Stimulated activated CD8-positive, alpha-beta memory T cell treated with anti-CD3 and anti-CD28 coated beads, Interleukin-4, amount 100 ng/mL, for 24 hours (primary cell): Measurements from ENCODE around the gene NEDD9.

Experiments used
- DNase-seq: peaks from one replicate; pipeline ENCODE4 v3.0.0-alpha.2; 2020; ENCODE audit warnings: low read depth

Gene NEDD9

DNA sequence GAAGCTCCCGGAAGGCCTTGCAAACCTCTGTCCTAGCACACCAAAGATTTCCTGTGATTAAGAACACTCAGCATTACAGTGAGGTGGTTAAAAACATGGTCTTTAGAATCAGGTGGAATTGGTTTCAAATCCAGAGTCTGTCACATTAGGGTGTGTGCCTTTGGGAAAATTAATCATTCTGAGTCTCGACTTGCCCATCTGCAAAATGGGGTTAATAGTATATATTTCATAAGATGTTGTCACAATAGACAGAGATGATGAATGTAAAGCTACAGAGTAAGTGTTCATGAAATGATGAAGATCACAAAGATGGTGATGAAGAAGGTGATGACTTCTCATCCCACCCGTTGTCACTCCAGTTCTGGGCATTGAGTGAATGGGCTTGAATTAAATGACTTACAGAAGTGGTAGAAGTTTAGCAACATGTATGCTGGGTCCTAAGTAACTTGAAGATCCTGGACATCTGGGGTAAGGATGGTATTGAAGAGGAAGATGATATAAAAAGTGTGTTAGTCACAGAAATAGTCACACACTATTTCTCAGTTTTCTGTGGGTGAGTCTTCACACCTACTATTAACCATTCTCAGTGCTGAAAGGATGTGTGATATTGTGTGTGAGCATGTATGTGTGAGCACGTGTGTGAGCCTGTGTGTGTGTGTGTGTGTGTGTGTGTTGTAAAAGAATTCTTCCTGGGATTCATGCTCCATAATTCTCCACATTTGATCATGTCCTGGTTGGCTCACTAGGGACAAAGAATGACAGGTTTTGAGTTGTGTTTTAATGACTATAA, 28.0 kb upstream of the NEDD9 start:
- no peak for DNase-seq

DNA sequence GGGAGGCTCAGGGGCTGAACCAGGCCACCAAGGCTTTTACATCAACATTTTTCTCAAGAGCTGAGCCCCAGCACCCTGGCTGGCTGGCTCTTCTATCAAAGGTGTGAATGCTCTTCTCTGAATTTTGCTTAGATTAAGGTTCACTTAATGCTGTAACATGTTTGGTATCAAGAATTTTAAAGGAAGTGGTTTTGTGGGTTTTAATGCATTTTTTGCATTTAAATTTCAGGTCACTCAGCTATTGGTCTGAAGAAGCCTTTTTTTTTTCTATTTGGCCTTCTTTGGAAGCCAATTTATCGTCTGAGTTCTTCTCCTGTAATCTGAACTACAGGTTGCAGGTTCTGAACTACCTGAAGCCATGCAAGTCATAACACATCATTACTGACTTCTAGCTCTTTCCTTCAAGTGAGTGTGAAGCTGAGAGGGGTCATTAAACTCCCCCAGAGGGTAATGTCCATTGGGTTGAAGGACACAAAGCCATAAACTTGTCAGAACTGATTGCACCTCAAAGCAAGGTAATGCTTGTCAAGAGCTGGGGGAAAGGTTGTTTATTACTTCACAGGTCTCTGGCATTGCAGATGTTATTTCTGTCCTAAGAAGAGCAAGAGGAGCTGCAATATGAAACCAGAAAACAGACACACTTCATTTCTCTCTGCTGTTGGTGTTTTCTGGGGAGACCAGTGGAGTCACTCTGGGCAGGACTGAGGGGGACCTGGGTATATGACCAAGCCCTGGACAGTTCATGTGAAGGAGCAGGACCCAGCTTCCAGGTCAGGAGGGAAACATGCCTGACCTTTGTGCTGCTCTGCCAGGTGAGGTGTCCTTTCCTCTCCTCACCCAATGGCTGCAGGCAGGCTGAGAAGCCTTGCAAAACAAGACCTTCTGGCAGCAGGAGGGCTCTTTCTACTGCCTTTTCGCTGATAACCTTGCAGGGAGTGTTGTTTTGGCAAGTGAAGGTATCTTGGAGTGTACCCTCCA, 26.1 kb upstream of the NEDD9 start:
- no peak for DNase-seq

DNA sequence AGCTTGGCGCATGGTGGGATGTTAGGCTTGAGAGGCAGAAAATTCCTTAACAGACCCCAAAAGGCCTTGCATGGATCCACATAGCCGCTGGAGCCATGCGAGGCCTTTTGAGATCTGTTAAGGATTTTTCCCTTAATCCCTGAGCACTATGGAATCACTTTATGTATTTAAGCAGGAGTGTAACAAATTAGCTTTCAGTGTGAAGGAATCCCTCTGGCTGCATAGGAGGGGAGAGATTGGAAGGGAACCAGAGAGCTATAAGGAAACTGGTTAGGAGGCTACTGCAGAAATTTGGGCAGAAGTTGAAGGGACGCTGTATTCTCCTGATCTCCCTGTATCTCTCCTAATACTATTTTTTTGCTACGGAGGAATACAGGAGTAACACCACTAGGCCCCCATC, 23.1 kb upstream of the NEDD9 start:
- DNase-seq, result no peak

DNA sequence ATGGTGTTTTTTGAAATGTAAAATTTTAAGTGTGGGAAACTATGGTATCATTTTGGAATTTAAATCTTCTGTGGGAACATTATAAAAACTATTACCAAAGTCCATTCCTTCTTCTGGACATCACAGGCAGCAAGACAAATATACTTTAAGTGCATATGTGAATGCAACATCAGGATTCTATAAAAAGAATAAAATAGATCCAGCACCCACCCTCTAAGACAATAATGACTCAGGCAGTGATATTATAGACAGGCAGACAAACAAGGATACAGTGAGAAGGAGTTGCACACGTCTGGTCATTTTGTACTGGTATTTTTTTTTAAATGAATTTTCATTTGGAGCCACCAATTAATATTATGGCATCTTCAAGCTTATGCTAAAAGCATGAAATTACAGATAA, 21.1 kb upstream of the NEDD9 start:
- no peak for DNase-seq

DNA sequence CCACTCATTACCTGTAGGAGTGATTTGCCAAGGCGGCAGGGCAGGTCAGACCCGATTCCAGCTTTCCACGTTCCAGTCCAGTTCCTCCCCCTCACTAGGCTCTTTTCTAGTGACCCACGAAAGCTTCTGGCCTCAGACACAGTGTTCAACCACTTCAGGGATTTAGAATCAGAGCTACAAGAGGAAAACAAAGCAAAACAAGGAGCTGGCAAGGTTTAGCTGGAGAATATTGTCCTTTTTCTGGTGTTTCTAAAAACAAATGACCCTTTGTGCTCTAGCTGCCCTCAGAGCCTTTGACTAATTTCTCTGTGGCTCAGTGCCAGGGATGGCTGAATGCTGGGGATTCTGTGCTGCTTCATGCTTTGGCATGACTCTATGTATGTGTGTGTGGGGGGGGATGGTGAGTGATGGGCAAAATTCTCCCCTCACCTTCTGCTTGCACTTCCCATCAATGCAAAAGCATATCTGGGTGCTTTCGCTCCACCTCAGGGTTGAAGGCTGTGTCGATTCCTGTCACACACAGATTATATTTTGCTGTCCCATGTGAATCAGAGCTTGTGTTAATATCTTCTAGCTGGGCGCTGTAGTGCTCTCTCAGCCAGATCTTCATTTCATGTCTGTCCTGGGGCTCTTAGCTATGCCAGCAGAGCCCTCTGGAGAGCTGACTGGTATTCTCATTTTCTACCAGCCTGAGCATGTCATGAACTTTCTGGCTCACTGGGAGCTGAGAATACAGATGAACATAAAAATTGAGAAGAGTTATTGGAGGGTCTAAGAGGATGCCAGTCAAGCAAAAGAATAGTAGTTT, 19.3 kb upstream of the NEDD9 start:
- DNase-seq, result no peak

DNA sequence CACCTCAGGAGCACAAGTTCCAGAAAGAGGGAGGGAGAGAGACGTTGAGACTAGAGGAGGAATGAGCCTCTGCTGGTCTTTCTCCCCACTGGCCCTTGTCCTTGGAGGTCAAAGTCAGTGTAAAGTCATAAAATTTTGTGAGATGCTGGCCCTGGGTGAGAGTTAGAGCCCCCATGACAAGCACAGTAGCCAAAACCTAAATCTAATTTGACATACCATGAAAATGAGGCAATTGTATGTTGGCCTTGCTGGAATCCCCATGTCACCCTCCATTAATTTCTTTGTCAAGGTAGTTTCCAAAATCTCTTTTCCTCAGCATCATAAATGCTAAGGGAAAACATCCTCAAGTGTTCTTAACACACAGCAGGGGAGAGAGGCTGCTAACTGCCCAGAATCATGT, 17.6 kb upstream of the NEDD9 start:
- no peak for DNase-seq

DNA sequence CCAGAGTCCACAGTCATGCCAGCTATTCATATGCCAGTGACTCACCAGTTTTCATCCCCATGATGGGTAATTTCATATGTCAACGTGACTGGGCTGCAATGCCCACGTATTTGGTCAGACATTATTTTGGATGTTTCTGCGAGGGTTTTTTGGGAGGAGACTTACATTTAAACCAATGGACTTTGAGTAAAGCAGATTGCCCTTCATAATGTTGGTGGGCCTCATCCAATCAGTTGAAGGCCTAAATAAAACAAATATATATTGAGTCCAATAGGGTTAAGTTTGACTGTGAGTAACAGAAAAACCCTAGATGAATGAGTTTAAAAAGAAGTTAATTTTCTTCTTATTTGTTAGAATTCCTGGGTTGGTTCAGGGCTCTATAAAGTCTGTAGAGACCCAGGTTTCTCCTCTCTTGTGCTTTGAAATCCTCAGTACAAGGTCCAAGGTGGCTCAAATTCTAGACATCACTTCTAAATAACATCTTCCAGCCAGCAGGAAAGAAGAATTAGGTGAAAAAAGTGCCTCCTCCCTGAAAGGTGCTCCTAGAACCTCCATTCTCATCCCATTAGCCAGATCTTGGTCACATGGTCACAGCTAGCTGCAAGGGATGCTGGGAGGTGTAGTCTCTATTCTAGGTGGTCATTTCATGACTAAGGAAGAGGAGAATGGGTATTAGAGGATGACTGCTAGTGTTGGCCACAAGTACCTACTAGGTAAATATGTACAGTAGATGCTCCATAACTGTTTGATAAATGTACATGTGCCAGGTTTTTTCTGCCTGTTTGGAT, 16.7 kb upstream of the NEDD9 start:
- DNase-seq, result no peak

DNA sequence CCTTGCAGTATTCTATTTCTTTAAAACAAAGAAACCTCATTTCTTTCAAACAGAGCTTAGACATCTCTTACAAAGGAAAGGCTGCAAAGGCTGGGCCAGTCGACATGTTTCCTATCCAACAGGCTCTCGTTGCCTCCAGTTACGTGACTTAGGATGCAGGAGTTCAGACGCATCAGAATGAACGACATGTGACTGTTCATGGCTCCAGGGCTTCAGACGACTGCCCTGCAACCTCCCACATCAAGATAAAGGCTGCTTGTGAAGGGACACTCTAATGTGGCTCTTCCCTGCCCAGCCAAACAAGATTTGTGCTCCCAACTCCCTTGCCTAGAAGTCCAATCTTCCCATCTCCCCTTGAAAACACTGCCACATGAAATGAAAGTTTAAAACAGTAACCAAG, 14.3 kb upstream of the NEDD9 start:
- no peak for DNase-seq

DNA sequence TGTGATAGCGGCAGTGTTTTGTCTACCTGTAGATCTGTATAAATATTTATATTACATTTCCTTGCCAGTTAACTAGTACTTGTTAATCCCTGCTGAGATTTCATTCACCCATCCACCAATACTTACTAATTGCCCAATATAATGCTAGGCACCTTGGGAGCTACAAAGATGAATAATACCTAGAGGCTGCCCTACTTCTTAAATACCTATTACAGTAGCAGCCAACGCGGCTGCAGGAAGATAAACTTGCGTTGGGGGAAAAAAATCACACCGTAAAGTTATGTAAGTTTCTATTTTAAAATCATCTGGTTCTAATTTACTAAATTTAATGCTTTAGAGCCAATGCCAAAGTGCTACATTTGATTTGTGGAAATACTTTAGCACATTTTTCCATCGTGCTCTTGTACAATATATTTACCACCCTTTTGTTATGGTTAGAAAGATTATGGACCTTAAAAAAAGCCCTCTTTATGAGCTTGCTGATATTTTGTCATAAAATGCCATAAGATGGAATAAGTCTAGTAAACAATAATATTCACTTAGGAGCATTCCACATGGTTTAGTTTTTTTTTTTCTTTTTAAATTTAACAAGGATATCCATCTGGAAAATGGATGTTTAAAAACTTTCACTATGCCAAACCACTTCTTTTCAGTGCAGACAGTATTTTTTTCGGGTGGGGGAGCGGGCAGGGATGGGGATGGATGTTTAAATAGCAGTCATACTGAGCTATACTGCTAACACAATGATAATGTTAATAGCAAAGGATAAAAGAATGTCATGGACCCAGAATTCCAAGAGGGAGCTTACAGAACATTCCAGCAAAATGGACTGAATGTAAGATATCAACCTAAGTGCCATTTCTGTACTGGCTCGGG, 13.2 kb upstream of the NEDD9 start:
- no peak for DNase-seq

DNA sequence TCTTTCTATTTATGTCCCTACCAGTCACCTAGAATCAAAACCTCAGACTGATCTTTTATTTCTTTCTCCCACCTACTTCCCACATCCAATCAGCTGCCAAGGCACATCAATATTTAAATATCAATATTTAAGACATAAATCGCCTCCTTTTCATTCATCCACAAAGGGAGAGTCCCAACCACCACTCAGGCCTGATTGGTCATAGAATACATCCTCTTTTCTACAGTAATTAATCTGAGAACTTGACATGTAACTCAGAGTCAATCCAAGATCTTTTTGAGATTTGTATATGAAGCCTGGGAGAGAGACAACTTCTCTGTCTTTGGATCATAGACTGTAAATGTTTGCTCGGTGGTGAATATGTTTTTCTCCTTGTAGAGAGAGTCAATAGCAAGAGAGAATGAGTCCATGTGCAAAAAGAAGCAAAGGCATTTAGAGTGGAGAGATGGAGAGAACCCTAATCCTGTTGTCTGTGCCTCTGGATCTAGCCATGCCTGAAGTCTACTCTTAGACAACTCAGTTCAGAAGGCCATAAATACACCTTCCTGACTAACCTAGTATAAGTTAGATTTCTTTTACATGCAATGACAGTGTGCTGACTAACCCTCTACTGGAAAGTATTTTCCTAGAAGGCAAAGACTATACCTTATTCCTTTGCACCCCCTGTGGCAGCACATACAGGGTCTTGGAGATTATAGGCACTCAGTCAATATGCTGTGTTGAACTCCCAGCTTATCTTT, 12.1 kb upstream of the NEDD9 start:
- DNase-seq, result no peak

DNA sequence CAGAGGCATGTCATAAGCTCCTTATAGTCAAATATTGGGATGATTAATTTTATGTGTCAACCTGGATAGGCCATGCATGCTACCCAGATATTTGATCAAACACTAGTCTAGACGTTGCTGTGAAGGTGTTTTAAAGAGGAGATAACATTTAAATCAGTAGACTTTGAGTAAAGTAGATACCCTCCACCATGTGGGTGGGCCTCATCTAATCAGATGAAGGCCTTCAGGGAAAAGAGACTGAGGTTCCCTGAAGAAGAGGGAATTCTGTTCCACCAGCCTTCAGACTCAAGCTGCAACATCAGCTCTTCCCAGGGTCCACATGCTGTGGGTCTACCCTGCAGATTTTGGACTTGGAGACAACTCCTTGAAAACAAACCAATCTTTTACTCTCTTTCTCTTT, 11.4 kb upstream of the NEDD9 start:
- DNase-seq, result no peak

DNA sequence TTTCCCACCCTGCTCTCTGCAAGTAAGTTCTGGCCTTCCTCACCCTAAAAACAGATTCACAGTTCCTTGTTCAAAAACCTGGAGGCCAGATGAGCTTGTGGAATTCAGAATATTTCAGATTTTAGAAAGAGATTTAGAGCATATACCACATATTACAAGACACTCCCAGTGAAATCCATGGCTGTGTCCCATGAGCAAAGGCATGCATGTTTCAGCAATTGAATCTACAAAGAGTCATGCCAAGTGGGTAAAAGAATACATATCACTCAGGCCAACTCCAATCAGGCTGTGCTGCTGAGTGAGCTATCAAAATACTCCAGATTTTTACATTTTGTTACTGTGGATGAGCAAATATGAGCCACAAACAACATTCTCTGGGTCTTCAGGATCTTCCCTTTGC, 10.2 kb upstream of the NEDD9 start:
- no peak for DNase-seq

DNA sequence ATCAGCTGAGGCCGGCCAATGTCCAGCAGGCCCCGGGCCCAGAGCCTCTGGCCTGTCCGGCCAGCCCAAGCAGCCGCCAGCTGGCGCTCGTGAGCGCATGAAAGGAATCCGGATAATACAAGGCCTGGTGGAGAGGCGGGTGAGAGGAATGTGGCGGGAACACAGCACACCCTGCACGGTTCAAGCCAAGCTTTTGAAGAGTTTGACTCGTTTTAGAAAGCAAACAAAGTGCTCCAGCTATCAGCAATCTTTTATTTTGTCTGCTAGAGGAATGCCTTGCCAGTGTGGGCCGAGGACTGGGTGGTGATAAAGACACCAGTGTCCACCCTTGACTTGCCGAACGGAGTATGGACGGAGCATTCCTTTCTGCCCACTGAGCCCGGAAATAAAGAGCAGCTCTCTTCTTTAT, 9.3 kb upstream of the NEDD9 start:
- no peak for DNase-seq

DNA sequence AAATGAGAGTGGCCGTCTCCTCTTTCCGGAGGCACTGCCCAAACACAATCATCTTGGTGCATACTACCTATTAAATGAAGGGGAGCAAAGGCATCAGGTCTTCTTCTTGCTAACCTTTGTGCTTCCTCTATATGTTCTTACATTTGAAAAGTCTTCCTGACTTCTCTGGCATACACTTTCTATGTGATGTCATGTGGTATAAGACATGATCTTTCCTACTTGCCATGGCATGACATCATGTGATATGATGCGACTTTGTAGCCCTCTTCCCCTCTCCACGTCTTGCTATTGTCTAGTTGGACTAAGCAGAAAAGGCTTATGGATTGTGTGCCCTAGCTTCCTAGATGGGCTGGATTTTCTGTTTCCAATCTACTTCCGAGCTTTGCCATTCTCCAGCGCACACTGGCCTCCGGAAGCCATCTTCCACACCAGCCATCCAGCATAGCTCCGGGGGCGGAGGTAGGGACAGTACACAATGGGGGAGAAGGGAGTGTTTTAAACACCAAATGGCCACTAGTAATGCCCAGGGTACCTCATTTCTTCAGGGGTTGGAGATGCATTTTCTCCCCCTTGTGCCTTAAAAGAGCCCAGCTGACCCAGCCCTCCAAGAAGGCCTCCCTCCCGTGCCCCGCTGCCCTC, 8.8 kb upstream of the NEDD9 start:
- DNase-seq, result no peak

DNA sequence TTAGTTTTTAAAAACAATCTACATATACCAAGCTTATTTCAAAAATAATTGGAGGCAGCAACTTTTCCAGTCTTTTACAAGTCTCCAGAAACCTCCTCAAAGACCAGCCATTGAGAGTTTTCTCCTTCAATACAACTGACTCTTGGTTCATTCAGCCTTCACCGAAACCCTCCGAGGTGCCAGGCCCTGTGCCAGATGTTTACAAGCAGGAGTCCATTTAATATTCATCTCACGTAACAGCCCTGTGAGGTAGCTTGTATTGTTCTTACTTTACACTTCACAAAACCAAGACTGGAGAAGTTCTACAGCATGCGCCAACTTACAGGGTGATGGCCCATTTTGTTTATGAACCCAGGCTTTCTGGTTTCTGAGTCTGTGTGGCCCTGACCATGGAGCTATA, 5.5 kb upstream of the NEDD9 start:
- DNase-seq, result no peak

DNA sequence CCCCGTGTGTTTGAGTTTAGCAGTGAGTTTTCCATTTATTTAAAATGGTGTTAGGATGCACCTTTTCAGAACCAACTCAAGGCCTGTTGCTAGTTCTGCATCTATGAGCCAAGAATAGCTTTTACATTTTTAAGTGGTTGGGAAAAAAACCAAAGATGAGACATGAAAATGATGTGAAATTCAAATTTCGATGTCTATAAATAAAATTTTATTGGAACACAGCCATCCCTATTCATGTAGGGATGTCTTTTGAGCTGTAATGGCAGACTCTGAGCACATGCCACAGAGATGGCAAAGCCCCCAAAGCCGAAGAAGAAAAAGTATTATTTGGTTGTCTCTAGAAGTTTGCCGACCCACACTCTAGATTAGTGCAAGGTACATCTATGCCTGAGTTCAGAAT, 5.0 kb upstream of the NEDD9 start:
- DNase-seq, result no peak

DNA sequence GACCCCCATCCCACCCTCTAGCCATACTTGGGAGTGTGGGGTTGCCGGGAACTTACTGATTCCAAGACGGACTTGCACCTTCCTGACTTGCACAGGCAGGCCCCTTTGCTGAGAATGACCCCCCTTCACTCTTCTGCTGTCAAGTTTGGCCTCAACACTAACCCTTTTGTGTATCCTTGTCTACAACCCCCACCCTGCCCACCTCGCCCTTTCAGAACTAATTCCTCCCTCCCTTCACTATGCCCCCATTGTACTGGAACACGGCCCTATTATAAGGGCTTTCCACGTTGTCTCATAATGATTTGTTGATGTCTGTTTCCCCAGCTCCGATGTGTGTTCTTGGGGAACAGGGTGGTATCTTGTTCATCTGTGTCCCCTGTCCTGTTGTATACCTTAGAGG, 4.4 kb upstream of the NEDD9 start:
- no peak for DNase-seq

DNA sequence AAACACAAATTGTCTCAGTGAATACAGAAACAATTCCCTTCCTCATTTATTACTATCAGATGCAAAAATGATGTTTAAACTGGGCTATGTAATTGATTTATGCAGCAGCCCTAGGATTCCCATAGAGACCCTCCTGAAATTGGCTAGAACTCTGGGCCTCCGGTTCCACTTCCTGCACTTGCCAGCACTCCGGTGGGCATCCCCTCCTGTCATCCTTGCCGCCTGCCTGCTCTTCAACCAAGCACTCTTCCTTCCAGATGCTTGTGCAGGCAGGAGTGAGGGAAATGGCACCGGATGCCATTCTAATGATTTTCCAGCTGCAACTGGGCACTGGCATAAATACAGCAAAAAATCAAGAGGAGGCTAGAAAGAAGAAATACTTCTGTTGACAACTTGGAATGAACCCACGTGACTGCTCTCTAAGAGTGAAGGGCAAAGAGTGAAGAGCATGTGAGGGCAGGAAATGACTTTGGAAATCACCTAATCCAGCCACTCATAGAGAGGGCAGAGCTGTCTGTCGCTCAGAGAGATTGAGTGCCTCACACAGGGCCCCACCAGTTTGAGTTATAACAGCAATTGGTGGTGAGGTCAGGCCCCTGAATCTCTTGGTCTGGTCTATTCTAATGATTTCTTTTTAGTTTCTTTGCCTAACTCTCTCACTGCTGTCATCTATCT, 3.7 kb upstream of the NEDD9 start:
- DNase-seq, result no peak

DNA sequence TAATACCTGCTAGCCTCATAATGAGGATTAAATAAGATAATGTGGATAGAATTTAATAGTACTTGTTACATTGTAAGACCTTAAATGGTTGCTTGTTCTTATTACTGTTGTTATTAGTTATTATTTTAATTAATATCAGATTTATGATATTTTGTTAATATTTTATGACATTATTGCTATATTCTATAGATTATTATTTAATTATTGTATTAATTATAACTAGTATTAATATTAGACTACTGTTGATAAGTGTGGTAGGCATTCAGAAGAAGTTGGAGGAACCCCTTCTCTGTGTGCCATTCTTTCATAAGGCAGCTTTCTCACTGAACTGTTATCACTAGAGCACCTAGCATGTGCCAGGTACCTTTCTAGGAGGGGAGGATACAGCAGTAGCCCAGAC, 2.6 kb upstream of the NEDD9 start:
- no peak for DNase-seq
